SIG-M5 treated with dmso at 0.1 percent for 504 hours (cell line): ENCODE results near the gene PLXNA4.

Source experiments
- DNase-seq: peaks from one replicate; lab custom pipeline; 2025; ENCODE audit not compliant: unreplicated experiment; lab: John Stamatoyannopoulos, UW

The PLXNA4 gene

DNA sequence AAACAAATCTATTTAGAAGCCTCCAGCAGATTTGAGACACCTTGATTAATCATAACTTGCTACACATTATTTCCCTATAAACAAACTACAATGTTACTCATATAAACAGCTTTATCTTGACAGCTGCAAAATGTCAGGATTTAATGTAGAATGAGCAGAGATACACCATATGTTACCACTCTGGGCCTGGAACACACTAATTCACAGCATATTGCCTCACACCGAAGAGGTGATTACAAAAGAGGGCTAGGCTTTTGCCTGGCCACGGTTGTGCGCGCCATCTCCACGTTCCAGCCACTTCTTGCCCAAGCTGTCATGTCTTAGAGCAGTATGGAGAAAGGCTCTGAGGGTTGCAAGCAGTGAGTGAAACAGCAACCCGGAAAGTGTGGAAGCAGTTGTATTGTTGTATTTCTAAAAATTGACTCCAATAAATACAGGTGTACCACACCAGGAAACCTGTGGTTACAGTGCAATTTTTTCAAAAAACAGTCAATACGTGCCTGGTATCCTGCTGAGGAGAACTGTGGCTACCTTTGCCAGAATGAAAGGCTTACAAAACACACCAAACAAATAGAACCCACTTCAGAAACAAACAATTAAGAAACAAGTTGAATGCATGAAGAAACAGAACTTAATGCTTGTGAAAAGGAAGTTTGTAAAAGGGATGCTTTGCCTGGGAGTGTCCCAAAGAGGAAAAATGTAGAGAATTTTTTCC lies 498.1 kb downstream of the PLXNA4 start:
- no peak for DNase-seq

DNA sequence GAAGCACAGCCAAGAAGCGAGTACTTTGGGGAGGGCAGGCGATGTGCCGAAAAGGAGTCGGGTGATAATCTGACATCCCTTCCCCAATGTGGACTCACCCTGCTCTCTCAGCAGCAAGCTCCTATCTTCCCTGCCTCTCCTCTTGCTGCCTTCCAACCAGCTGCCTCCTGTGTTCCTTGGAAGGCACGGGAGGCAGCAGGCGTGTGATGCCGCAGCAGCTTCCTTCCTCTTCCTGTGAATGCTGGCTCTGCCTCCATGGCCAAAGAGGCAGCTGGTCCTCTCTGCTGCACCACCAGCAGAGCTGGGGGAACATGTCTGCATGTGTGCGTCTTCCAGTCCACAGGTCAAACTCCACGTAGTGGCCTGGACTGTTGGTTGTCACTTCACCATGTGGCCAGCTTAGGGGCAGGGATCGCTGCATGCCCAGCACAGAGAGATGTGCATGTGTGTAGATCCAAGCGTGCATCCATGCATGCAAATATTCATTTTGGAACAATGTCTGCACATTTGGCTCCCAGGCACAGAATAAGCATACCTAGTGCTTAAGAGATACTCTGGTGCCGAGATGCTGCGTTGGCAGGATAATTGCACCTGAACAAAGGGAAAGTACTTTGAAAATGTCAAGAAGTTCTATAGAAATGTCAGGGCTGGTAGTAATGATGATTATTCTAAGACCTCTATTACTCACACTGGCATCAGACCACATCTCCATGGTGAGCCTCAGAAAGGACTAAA lies 499.8 kb downstream of the PLXNA4 start:
- DNase-seq = no peak

DNA sequence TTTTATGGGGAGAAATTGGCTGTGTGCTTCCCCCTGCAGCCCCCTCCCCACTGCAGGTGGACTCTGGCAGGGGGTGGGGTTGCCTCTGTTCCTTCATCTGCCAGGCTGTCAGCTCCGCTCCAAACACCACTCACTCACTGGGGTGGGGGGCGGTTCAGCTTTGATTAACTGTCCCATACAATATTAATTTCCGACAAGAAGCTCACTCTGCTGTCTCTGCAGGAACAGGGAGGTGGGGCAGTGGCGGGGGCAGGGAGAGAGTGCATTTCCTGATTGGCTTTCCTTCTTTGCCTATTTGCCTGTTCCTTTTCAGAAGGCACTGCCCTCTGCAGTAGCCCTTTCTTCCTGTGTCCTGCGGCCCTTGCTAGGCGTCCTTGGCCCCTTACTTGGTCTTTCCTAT lies 500.8 kb downstream of the PLXNA4 start:
- DNase-seq = no peak

DNA sequence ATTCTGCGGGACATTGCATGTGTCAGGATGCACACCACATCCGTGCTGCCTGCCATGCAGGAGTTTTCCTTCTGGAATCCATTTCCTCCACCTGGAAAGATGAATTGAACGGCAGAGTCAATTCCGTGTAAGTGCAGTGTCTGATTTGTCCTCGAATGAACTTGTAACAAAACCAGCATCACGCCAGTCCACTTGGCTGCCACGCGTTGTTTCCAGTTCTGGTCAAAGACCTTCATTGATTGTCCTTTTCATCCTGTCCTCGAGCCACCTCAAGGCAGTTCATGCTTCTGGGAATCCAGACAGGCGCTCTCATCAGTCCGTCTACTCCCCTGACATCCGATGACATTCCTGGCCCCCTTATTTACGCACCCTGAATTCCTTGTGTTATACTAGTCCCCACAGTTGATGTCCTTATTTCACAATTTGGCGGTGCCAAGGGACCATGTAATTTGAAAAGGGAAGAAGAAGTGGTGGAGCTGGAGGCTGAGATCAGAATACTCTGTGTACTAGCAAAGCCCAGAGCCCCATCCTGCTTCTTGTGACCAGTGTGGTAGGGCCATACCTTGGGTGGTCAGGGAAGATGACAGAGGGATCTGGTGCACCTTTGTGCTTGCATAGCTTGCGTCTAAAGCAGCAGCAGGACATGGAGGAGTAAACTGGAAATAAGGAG lies 502.2 kb downstream of the PLXNA4 start:
- no peak for DNase-seq
